EL (cell line): ENCODE measurements around the gene CMTM4.
"Not testable (repeated sequence)": the region's sequence is repeated elsewhere in the genome, so short reads cannot be mapped to it uniquely, and the experiment has no call there.

Source experiments
- DNase-seq: peaks from one replicate; pipeline ENCODE4 v3.0.0-alpha.2; 2016

Gene CMTM4

DNA sequence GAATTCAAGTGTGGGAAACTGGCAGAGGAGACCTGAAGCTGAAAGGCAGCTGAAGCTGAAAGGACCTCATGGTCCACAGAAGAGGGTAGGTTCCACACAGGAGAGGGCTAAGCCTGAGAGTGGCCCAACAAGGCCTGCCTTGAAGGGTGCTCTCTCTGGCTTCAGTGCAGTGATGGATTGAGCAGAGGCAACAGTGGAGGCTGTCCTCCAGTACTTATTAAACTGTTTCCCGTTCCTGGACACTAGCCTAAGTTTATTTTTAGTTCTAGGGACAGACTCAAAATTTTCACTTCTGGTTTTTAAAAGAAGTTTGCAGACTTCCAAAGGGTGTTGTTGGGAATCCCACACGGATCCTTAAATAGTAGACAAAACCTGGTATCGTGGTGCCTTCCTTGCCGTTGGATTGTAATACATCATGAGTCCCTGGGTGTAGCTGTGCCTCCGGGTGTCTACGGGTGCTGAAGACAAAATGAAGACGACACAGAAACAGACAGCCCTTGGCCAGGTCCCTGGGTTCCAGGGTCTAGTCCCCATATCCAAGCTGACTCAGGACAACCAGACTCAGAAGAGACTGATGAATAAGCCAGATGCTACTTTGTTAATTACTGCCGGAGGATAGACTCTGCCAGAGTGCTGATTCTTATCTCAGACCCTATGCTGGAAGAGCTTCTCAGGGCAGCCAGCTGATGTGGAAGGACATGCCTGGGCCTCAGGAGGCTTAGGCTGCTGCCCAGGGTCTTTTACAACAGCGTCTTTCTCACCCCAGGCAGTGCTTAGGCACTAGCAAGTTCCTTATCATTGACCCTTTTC, 7.1 kb upstream of the CMTM4 start:
- DNase-seq = peak; percentile 55

DNA sequence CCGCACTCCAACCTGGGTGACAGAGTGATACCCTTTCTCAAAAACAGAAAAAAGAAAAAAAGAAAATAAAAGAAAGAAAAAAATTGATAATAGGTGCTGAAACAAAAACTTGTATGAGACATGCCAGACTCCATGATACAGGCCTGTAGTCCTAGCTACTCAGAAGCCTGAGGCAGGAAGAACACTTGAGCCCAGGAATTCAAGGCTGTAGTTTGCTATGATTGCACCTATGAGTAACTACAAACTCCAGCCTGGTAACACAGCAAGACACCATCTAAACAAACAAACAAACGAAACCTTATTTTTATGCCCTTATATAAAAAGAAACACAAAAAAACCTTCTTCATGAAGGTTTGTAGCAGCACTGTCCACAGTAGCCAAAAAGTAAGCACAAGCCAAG, 5.0 kb upstream of the CMTM4 start:
- no peak for DNase-seq

DNA sequence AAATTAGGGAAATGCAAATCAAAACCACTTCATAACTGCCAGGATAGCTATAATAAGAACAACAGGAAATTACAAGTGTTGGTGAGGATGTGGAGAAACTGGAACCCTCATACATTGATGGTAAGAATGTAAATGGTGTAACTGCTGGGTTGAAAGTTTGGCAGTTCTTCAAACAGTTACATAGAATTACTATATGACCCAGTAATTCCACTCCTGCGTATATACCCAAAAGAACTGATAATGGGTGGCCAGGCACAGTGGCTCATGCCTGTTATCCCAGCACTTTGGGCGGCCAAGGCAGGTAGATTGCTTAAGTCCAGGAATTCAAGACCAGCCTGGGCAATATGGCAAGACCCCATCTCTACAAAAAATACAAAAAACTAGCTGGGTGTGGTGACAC, 4.5 kb upstream of the CMTM4 start:
- no peak for DNase-seq

DNA sequence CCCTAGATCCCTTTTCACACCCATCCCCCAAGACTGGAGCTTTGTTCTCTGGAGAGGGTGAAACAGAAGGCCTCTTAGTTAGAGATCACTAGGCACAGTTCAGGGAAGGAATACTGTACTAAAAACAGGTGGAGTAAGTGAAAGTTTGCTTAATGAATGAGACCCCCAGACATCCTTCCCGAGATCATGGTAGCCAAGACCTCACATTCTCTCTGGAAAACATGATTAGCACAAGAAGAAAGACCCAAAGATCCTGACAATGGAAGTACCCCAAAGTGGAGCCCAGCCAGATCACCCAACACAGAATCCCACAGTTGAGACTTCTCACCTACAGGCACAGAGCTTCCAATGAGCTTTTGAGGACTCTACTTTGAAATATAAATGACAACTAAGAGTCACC, 3.4 kb upstream of the CMTM4 start:
- DNase-seq = no peak

DNA sequence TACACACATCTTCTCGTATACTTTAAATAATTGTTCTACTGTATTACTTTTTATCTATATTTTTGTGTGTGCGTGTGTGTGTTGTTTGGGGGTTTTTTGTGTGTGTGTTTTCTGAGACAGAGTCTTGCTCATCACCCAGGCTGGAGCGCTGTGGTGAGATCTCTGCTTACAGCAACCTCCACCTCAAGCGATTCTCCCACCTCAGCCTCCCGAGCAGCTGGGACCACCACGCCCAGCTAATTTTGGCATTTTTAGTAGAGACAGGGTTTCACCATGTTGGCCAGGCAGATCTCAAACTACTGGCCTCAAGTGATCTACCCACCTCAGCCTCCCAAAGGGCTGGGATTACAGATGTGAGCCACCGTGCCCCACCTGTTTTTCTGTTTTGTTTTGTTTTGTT, 1.5 kb upstream of the CMTM4 start:
- no peak for DNase-seq

DNA sequence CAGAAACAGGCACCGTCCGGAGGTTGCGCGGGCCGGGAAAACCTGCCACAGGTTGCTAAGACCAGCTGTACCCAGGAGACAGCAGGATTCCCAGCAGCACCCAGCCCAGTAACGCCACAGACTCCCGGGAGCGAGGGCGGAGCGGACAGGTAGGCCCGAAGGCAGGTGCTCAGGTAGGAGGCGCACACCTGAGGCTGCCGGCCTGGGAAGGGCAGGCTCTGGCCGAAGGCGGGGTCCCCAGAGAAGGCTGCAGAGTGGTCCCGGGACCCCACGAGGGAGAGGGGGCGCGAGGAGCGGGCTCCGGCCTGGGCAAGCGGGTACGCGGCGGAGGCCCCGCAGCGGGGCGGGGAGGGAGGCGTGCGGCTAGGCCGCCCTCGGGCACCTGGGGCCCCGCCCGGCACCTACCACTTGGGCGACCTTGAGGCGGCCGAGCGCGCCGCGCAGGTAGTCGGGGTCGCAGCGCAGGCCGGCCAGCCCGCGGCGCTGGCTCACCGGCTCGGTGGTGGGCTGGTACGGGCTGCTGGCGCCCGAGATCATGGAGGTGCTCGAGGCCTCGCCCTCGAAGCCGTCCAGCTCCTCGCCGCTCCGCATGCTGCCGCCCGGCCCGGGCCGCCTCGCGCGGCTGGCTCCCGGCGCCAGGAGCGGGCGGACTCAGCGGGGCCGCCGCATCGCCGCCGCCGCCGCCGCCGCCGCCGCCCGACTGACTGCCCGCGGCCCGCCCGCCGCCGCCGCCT, 441 bp downstream of the CMTM4 start:
- no peak for DNase-seq

DNA sequence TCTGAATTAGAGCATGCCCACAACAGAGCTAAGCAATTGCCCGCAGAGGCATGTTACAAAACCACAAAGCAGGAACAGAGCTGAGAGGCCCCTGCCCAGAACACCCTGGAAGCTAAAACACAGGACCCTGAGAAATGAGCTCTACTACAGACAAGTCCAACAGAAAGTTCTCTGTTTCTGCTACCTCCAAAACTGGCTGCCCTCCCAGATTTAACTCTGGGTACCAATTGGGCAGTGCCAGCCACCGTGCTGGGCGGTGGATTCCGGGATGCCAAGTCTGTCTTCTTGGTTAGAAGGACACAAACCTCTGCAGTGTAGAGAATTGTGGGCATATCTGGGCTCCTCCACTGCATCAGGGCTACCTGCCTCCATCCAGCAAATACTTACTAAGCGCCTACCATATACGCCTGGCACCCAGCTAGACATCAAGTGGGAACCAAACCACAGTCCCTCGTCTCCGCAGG, 1.0 kb downstream of the CMTM4 start:
- no peak for DNase-seq

DNA sequence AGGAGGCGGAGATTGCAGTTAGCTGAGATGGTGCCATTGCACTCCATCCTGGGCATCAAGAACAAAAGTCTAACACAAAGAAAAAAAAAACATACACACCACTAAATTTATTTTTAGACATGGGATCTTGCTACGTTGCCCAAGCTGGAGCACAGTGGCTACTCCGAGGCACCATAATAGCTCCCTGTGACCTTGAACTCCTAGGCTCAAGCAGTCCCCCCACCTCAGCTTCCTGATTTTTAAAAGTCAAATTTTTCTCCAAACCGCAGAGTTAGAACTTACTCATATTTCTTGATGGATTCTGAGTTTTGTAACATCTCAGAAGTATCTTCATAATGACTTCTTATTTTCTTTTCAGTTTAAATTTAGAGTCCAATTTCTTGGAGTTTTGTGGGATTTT, 3.4 kb downstream of the CMTM4 start:
- no peak for DNase-seq

DNA sequence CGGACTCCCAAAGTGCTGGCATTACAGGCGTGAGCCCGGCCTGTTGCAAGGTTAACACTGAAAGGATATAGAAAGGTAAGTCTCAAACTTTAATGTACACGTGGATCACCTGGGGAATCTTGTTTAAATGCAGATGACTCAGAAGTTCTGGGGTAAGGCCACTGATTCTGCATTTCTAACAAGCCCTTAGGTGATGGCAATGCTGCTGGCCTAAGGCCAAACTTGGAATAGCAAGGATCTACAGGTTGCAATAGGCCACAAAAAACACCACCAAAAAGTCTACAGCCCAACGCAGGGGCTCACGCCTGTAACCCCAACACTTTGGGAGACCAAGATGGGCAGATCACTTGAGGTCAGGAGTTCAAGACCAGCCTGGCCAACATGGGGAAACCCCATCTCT, 4.2 kb downstream of the CMTM4 start:
- no peak for DNase-seq

DNA sequence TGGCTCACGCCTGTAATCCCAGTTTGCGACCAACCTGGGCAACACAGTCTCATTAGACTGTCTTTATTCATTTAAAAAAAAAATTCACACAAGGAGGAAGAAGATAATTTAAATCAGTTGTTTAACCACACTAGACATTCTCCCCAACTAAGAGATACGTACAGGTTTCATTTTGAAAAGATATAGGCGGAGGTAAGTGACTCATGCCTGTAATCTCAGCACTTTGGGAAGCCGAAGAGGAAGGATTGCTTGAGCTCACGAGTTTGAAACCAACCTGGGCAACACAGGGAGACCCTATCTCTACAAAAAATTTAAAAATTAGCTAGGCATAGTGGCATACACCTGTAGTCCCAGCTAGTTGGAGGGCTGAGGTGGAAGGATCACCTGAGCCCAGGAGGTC, 5.3 kb downstream of the CMTM4 start:
- no peak for DNase-seq

DNA sequence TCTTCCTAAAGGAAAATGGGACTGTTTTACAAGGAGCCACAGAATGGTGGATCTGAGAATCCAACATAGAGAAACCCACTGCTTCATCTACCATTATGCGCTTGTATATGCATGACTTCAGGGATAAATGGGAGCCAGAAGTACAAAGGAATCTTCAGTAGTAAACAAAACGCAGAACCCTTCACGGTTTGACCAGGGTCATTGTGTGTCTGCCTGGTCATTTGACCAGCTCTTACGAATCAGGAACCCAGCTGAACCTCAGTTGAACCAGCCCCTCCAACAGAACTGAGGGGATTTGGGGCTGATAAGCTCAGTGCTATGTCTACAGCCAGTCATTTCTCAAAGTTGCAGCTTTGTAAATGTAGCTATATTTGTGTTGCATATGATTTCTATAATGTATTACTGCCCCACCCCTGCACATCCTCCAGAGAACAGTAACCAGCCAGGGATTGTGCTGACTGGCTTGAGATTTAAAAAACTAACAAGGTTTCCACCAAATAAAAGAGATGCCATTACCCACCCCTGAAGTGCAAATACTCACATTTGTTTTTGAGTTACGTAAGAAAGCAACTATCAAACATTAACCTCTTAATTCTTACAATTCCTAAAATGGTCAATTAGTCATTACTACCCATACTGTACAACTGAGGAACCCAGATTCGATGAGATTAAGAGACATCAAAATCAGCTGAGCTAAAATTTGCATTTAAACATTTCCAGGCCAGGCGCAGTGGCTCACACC, 6.3 kb downstream of the CMTM4 start:
- DNase-seq = no peak

DNA sequence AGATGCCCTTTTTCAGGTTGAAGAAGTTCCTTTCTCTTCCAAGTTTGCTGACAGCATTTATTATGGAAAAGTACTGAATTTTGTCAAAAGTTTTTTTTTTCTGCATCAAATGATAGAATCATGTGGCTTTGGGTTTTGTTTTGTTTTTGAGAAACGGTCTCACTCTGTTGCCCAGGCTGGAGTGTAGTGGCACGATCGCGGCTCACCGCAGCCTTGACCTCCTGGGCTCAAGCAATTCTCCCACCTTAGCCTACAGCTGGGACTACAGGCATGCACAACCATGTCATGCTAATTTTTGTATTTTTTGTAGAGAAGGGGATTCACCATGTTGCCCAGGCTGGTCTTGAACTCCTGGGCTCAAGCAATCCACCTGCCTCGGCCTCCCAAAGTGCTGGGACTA, 7.3 kb downstream of the CMTM4 start:
- no peak for DNase-seq

DNA sequence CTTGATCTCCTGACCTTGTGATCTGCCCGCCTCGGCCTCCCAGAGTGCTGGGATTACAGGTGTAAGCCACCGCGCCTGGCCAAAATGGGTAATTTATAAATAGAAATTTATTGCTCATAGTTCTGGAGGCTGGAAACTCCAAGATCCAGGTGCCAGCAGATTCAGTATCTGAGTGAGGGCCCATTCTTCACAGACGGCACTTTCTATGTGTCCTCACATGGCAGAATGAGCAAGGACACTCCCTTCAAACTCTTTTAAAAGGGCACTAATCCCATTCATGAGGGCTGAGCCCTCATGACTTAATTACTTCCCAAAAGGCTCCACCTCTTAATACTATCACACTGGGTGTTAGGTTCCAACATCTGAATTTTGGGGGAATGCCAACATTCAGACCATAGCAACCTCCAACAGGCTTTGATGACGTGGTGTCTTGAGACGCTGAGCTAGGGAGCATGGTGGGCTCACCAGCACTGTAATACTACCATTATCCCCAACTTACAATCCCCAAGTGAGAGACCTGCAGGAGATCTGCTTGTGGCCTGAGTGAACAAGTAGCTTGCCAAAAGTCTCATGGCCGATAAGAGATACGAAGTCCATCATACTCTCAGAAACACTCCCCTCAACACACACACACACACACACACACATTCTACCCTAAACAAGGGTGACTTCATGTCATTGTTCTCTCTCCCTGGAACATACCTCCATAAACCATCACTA, 8.5 kb downstream of the CMTM4 start:
- no peak for DNase-seq

DNA sequence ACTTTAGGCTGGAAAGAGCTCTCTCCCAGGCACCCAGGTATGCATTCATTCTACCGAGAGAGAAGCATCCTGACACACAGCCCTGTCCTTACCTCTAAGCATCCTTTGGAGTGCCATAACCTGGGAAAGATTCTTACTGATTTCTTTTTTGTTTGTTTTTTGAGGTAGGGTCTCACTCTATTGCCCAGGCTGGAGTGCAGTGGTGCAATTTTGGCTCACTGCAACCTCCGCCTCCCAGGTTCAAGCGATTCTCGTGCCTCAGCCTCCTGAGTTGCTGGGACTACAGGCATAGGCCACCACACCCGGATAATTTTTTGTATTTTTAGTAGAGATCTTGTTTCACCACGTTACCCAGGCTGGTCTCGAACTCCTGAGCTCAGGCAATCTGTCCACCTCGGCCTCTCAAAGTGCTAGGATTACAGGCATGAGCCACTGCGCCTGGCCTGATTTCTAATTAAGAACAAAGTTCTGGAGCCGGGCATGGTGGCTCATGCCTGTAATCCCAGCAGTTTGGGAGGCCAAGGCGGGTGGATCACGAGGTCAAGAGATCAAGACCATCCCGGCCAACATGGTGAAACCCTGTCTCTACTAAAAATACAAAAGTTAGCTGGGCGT, 10.9 kb downstream of the CMTM4 start:
- DNase-seq = not testable (repeated sequence)

DNA sequence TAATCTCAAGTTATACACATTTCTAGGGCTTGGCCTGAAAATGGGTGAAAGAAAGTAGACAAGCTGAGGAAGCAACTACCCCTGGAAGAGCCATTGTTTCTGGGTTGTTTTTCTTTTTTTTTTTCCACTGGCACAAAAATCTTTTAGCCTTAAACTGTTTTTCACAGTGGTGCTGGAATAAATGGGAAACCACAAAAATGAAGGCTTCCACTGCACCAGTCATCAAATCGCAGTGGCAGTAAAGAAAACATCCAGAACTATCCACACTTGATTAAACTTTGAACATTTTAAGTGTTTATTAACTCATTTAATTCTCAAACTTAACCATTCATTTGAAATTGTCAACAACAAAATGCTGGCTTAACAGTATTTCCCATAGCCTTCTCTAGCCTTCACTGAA, 14.3 kb downstream of the CMTM4 start:
- no peak for DNase-seq

DNA sequence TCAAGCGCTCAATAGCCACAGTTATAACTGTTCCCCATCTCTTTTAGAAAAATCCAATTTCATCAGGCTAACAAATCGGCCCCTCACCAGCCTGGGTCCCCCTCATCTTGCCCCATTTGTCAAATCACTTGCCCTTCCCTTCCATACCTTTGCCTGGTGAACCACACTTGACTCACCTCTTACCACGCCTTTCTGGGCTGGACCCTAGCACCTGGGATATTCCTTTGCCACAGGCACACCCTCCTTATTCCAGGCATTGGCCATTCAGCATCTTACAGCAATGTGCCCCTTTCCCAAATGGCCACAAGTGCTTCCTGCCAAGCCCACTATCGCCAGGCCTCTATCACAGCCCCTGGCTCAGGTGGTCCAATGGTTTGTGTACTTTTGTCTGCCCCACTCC, 14.9 kb downstream of the CMTM4 start:
- DNase-seq = no peak

DNA sequence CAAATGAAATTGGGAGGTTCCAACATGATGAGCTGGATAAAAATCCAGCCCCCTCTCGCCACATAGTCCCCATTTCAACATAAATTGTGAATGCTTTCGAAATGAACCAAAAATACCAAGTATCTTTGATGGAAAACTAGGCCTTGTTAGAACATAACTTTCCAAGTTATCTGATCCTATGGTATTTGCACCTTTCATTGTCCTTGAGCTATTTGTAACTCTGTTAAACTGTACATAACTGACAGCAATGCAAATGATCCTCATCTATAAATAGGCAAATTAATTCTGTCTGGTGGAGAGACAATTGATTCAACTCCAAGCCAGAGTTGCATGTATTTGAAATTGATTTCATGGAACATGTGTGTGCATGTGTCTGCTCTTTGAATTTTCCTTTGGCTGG, 18.2 kb downstream of the CMTM4 start:
- DNase-seq = no peak

DNA sequence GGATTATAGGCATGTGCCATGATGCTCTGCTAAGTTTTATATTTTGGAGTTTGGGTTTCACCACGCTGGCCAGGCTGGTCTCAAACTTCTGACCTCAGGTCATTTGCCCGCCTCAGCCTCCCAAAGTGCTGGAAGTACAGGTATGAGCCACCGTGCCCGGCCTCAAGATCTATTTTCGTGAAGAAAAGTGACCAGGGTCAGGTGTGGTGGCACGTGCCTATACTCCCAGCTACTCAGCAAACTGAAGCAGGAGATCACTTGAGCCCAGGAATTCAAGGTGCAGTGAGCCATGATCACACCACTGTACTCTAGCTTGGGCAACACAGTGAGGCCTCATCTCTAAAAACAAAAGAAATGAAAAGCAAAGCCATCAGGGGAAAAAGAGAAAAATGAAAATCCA, 18.7 kb downstream of the CMTM4 start:
- no peak for DNase-seq

DNA sequence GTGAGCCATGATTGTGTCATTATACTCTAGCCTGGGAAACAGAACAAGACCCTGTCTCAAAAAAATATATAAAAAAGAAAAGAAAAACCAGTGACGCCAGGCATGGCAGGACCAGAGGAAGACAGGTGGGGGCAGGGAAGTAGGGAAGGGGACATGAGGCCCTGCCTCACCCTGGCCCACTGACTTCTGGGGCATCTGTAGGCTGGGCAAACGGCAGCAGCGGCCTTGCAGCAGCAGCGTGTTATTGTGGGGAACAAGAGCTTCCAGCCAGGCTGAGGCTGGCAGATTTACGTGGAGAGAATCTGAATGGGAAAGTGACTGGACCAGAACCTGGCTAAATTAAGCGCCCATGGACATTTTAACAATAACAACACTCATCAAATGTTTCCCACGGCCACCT, 19.4 kb downstream of the CMTM4 start:
- no peak for DNase-seq

DNA sequence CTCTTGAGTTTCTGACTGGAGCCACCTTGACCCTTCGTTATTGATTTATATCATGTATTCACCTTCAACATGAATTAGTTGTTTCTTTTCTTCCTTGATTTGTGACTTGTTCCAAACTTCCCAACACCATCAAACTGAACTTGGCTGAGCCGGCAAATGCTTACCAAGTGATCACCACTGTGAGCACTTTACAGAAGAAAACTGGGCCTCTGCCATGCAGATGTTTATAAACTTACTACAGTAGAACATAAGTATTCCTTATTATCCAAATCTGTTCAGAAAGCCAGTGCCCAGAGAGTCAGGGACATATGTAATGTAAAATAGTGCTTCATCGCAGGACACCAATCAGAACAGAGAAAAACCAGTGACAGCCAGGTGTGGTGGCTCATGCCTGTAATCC, 19.9 kb downstream of the CMTM4 start:
- DNase-seq = no peak

DNA sequence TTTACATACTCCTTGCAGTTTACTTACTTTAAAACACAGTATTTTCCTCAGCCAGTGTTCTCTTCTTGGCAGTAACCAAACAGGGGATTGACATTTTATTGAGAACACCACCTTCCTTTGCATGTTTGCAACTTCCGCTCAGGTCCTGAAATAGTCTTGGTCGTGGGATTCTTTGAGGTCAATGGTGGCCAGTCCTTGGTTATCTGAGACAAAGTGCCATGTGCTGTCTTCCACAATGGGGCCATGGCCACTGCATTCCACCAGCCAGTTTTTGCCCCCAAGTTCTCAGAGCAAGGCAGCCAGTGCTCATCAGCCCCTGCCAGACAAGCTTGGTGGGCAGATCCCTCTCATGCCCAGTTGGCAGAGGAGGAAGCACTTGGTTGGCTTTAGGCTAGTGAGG, 22.9 kb downstream of the CMTM4 start:
- DNase-seq = no peak

DNA sequence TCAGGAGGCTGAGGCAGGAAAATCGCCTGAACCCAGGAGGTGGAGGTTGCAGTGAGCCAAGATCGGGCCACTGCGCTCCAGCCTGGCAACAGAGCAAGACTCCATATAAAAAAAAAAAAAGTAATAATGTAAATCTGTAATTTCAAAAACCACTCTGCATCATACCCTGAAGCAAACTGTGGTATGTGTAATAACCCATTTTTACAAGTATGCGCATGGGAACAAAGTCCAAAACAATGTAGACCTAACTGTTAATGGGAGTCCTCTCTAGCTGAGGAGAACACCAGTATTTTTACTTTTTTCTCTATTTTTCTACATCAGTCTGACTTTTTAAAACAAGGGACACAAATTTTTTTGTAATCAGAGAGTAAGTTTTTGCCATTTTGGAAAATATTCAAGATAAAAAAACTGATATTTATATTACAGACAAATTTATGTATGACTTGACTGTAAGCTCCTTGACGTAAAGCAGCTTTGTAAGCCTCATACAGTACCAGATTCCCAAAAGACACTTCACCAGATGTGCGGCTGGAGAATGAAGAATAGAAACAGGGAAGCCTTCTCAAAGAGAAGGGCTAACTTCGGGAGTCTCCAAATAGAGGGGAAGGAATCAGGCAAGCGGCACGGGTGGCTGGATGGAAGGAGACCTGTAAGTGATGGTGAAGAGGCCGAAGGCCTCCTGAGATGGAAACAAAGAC, 25.7 kb downstream of the CMTM4 start:
- DNase-seq = no peak
